Measurements from ENCODE around the gene CASKIN2. TPM values are rescaled to one million over a fixed set of nuclear protein-coding genes. Genes with fewer than 3 reads are reported as not detected.
"Not testable (repeated sequence)": the region's sequence is repeated elsewhere in the genome, so short reads cannot be mapped to it uniquely, and the experiment has no call there.

The CASKIN2 gene
- total RNA-seq, 1 donor from 2014 or later: 26.2 TPM

DNA sequence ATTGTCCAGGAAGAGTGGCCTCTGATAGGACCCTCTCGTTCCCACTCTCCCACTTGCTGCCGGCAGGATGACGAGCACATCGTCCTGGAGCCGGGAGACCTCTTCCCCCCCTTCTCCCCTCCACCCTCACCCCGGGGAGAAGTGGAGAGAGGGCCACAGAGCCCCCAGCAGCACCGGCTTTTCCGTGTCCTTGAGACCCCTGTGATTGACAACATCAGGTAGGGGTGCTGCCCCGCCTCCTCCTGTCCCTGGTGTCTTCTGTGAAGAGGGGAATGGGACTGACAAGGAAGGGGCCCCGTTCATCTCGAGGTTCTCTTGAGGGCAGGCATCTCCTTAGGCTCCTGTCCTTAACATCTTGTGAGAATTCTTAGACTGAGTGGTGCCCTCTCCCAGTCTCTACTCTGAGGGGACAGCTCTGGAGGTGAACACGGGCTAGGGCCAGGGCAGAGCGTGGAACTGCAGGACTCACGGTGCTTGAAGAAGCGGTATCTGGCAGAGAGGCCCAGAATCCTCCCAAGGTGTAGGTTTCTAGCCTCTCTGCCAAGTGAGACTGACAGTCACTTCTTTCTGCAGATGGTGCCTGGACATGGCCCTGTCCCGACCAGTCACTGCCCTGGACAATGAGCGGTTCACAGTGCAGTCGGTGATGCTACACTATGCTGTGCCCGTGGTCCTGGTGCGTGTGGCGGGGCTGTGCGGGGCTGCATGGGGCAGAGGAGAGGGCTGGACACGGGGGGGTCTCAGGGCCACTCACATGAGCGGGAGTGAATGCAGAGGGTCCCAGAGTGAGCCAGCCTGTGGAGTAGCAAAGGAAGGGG is 26.4 kb downstream of the CASKIN2 start:
- no peak for DNase-seq (ENCODE audit: low read depth)

DNA sequence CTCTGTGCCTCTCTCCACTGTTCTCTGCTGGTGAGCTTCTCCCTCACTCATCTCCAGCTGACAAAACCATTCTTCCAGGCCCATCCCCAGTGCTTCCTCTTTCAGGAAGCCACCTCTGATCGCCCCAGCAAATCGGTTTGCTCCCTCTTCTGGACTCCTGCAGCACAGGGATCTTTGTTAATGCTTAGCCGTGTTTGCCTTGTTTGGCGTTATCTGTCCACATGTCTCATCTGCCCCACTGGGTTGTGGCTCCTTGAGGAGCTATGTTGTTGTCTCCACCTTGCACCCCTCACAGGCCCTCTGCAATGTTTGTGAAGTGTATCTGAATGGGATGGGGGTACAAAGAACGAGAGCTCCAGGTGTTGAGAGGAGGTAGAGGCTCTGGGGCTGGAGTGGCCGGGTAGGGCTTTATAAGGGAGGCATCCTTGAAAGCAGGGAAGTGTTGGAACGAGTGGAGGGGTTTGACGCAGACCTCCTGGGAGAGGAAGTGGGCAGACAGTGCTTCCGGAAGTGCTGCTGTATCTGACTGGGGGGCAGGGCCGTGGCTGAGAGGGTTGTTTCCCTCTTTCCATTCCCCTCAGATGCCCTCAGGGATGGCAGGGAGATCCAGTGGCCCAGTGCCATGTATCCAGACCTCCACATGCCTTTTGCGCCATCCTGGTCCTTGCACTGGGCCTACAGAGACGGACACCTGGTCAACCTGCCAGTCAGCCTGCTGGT is 27.8 kb downstream of the CASKIN2 start:
- no peak for DNase-seq (ENCODE audit: low read depth)

DNA sequence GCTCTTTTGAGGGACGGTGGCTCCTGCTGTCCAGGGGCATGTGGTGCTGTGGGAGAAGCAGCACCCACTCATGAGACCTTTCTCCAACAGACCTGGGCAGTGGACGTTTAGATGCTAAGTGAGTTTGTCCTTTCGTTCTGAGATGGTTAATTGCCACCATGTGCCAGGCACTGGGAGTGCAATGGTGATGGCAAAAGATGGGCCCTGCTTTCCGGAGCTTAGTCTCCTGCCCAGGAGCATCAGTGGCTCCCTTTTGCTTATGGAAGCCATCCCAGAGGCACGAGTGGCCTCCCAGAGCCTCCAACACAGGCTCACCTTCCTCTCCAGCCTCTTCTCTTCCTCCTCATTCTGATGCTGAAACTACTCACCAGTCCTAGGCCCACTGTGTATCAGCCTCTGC is 28.4 kb downstream of the CASKIN2 start:
- no peak for DNase-seq (ENCODE audit: low read depth)

DNA sequence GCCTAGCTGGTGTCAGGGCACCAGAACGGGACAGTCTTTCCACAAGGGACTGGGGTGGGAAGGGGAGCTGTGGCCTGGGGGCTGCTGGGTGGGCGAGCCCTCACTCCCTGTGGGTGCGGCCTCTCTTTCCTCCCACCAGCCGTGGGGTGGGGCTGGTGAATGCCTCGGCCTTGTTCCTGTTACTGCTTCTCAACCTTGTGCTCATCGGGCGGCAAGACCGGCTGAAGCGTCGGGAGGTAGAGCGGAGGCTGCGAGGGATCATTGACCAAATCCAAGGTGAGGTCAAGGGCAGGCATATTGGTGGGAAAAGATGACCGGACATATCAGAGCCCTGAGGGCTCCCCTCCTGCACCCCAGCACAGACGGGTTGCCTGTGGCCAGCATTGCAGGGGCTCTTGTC is 29.2 kb downstream of the CASKIN2 start:
- no peak for DNase-seq (ENCODE audit: low read depth)

DNA sequence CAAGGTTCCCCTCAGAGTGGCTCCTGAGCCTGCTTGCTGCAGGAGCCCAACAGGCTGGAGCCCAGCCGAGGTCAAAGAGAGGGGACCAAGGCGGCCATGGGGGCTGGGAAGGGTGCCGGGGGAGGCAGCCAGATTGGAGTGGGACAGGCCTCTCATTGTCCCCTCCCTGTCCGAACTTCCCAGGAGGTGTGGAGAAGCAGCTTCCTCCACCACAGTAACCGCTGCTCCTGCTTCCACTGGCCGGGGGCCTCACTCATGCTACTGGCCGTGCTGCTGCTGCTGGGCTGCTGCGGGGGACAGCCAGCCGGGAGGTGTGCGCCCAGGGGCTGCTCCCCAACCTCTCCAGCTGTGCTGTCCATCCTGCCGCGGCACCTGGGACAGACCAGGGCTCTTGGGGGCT is 29.6 kb downstream of the CASKIN2 start:
- no peak for DNase-seq (ENCODE audit: low read depth)

DNA sequence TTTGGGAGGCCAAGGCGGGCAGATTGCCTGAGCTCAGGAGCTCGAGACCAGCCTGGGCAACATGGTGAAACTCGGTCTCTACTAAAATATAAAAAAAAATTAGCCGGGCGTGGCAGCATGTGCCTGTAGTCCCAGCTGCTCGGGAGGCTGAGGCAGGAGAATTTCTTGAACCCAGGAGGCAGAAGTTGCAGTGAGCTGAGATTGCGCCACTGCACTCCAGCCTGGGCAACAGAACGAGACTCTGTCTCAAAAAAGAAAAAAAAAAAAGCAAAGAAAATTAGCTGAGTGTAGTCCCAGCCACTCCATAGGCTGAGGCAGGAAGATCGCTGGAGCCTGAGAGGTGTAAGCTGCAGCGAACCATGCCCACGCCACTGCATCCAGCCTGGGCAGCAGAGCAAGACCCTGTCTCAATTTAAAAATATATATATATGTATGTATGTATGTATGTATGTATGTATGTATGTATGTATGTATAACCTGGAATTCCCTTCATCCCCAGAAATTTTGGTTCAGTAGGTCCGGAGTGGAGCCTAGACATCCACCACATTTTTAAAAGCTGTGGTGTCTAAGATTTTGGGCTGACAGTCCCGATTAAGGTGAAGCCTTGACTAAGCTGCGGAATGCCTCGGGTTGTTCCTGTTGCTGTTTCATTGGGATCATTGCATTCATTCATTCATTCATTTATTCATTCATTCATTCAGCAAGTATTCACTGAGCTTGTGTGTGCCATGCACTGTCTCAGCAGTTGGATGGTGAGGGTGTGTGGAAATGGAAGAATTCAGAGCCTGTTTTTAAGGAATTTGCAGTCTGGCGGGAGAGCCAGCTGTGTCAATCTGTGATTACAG is 33.0 kb downstream of the CASKIN2 start:
- no peak for DNase-seq (ENCODE audit: low read depth)

DNA sequence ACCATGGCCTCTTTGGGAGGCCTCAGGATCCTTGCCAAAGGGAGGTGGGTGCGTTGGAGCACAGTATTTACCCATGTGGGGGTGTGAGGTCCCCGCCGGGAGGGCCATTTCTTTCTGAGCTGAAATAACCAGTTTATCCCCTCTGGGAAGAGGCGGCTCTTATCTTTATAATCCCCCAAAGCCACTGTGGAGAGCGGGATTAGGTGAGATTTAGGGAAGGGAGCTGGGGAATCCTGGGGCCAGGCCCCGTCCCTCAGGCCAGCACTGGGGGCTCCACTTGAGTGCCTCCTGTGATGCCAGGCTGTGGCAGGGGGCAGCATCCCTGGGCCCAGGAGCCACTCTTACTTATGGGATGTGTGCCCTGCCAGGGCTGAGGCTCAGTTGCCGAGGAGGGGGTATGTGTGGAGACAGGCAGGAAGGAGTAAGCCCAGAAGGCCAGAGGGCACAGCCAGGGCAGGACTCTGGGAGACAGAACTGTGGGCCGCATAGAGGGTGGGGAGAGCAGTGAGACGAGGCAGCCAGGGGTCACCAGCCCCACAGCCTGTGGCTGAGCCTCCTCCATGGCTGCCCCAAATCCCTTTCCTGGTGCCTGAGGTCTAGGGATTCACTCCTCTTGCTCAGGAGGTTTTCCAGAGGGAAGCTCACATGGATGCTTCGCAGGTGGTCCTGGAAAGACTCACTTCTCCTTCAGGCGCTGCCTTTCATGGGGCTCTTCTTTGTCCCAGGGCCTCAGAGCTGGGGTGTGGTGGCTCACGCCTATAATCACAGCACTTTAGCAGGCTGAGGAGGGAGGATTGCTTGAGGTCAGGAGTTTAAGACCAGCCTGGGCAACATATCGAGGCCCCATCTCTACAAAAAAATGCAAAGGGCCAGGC is 33.9 kb downstream of the CASKIN2 start:
- DNase-seq (ENCODE audit: low read depth): no peak

DNA sequence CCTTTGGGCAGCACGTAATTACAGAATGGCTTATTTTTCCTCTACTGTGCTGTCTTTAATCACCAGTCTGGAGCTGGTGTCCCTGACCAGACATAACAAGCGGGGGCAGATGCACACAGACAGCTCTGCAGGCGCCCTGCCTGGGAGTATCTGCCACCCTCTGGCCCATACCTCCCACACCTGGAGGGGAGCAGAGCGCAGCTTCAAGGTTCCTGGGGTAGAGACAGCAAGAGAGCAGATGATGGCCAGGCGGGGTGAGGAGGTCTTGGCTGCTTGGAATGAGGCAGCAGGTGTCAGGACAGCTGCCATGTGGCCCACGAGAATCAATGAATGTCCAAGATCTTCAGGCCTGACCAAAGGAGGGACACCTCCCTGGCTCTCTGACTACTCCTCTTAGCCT is 35.1 kb downstream of the CASKIN2 start:
- DNase-seq (ENCODE audit: low read depth): no peak

DNA sequence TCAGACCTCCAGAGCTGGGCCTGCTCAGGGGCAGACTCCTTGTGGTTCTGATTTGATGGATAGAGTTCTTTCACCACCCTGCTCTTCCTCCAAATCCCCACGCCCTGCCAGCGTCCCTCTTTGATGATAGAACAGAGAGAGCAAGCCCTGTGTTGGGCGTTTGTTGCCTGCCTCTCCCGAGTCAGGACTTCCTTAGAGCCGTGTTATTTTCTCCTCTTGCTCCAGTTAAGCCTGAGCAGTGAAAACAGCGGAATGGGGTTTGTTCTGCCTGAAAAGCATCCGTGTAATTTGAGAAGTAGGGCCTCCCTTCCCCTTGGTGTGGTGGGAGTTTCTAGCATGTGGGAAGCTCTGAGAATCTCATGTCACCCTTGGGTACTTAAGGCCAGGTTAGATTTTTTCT is 36.8 kb downstream of the CASKIN2 start:
- no peak for DNase-seq (ENCODE audit: low read depth)

DNA sequence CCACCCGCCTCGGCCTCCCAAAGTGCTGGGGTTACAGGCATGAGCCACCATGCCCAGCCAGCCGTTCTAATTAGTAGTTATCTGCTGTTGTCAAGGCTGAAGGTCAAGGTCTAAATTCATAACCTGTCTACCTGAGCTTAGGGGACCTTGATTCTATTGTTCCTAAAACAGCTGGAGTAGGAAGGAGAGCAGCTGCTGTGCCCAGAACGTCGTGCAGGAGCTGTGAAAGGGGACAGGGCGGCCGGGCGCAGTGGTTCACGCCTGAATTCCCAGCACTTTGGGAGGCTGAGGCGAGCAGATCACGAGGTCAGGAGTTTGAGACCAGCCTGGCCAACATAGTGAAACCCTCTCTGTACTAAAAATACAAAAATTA is 37.9 kb downstream of the CASKIN2 start:
- DNase-seq (ENCODE audit: low read depth): not testable (repeated sequence)

DNA sequence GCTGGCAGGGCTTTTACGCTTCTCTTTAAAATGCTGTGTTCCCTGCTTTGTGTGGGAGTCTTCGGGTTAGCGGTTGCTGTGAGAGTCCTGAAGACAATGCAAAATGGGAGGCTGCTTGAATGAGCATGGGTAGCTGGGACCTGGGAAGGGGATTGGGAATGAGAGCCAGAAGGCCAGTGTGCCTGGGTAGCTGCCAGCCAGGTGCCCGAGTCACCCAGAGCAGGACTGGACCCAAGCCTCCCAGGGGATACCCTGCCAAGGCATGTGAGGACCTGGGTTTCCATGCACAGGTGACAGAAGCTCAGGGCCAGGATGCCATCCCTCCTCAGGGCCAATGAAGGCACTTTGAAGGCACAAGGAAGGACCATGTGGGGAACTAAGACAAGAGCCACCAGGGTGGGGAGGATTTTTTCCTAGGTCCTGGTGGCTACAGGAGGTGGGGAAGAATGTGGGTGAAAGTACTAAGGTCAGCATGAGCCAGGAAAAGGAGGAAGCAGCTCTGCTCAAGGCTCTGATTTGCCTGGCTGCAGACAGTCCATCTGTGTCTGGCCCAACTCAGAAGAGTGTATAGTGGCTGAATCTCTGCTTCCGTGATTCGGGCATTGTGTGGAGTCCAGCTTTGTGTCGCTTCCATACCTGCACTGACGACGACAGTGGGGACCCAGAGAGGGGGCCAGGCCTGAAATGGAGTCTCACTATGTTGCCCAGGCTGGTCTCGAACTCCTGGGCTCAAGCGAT is 38.4 kb downstream of the CASKIN2 start:
- no peak for DNase-seq (ENCODE audit: low read depth)

DNA sequence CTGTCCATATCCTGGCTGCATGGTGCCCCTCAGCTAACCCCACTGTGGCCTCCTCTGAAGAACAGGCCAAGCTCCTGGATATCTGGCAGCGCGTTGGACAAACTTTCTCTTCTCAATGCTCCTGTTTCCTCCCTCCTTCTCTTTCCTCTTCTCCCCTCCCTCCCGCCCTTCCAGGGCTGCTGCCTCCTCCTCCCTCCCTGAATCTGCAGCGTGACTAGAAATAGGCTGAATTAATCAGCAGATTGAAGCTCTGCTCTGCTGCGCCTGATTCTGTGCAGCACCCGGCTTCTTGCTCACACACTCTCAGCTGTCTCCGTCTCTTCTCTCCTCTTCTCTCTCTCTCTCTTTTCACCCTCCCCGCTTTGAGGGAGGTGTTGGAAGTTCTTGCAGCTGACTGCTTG is 39.1 kb downstream of the CASKIN2 start:
- no peak for DNase-seq (ENCODE audit: low read depth)

DNA sequence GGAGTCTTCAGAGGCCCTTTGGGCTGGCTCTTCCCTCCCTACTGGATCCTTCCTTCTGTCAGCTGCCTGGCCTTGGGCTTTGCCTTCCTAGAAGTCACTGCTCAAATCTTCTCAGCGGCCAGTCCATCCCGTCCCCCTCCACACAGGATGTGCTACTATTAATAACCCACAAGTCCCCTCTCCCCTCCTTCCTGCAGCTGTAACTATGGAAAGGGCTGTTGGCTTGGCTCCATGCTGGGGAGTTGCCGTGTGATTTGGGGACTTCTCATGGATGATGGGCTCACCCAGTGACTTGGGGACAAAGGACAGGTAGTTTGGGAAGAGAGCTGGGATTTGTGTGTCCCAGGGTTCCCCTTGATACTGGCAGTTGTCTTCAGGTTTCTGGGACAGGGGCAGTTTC is 39.5 kb downstream of the CASKIN2 start:
- DNase-seq (ENCODE audit: low read depth): no peak

DNA sequence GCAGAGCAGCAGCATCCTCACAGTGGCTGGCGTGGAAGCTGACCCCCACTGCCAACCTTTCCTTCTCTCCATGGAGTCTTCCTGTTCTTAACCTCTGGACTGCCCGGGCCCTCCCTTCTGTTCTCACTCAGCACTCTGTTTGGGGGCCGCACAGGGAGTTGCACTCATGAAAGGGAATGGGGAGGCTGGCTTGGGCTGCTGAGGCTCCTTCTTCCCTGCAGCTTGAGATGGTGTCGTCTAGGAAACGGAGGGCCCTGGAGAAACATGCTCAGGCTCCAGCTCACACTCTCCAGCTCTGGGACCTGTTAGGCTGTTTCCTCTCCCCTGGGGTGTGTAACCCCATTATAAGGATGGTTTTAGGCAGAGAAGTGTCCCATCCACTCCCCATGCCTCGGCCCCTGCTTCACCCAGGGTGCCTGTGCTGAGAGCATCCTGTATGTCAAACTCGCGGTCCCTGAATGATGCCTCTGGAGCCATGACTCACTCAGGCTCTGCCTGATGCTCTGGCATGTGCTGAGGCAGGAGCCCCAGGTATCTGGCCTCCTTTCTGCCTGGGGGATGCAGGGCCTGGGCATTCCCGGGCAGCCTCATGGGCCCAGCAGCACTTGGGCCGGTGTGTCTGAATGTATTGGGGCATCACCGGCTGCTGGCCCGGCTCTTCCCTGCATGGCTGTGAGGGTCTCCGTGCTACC is 40.0 kb downstream of the CASKIN2 start:
- DNase-seq (ENCODE audit: low read depth): no peak

DNA sequence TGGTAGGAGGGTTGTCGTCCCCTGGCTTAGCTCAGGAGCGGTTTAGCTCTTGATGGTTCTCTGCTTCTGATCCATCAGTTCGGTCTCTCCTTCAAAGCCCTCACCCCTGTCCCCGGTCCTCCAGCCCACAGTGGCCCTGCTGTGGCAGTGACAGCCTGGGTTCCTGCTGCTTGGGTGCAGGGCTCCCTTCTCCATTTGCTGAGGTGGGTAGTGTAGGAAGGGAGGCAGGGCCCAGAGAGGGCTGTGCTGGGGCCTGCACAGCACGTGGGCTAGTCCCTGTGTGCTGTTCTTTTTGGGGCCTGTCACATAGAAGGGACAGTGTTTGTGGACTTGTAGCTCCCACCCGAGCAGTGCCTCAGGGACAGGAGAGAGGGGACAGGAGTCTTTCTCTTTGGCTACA is 40.6 kb downstream of the CASKIN2 start:
- no peak for DNase-seq (ENCODE audit: low read depth)

DNA sequence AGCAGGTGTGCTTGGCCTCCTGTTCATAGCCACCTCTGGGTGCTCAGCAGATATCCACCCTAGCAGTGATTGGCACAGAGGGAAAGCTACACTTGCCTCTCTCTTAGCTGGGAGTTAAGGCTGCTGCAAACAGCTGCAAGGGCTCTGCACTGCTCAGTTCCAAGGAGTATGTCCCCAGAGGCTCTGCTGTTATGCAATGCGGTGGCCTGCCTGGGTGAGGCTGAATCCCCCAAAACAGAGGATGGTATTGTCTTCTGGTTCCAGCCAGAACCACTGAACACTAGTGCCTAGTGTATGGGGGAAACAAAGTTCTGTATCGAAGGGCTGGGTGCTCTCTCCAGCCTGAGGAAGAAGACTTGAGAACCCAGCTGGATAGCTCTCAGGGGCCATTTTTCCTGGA is 42.1 kb downstream of the CASKIN2 start:
- no peak for DNase-seq (ENCODE audit: low read depth)

DNA sequence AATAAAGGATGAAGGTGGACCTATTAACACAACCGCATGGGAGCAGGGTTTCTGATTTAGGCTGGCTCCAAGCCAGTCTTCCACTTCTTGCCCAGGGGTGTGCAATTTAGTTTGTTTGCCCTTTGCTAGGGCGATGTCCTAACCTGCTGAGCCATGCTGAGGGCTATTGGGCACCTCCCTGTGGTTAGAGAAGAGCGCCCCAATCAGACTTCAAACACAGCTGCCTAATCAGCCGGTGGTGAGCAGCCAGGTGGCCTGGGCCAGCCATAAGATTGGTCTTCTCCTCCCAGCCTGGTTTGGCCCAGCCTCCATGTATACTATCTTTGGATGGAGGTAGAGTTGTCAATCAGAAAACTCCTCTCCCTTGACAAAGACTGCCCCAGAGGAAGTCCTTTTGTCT is 43.2 kb downstream of the CASKIN2 start:
- DNase-seq (ENCODE audit: low read depth): peak; percentile 38

DNA sequence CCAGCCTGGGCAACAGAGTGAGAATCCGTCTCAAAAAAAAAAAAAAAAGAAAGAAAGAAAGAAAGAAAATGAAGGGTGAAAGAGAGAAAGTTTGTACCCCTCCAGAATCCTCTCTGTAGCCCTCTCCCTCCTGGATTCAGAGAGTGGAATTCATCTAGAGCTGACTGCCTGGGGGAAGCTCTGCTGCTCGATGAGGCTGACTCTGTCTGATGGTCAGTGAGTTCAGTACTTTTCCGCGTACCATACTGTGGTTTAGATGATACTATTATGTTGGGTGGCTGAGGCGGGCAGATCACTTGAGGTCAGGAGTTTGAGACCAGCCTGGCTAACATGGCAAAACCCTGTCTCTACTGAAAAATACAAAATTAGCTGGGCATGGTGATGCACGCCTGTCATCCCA is 44.1 kb downstream of the CASKIN2 start:
- no peak for DNase-seq (ENCODE audit: low read depth)

DNA sequence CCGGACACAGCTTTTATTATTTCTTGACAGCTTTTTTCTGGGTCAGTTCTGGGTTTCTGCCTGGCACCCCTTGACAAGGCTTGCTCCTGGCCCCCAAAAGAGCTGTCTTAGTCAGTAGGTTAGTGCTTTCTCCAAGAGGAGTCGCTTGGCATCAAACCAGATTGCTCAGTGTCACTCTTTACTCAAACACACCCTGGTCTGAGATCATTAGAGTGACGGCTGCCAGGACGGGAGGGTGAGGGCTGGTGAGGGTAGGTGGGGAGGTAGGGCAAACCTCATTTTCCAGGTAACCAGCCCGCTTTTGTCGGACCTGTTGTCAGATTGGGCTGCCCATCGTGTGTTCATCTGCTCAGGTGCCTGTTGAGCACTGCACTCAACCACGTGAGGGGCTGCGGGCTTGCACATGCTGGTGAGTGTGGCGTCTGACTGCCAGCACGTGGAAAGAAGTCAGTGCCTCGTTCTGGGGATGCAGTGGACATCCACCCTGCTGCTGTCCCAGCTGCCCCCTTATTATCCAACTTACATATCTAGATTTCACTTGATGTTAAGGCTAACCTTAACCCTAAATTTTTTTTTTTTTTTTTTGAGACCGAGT is 46.5 kb downstream of the CASKIN2 start:
- DNase-seq (ENCODE audit: low read depth): no peak

DNA sequence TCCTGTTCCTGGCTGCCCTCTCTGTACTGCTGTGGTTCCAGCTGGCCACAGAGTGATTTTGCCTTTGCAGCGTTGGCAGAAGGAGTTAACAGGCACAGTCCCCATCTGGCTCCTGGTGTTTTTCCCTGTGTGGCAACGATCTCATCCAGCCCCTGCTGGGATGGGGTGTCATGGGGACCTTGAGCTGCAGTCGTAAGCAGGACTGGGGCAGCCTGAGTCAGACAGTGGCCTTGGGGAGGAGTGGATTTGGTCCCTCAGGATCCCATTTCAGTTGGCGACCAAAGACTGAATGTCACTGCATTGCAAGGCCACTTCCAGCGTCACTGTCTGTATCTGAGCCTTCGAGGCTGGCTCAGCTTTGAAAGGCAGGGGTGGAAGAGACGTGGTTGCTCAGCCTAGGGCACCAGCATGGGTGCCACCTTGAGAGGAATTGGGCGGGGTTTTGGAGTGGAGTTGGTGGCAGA is 47.0 kb downstream of the CASKIN2 start:
- DNase-seq (ENCODE audit: low read depth): no peak
